NCI-H2081 (cell line): ENCODE results near the gene ZBTB16.

Experiments
- DNase-seq, 2 experiments: peaks; one replicate each; lab custom pipeline; 2025; lab: John Stamatoyannopoulos, UW

The ZBTB16 gene

GRCh38 chr11:114167771-114168448 lies 108.4 kb downstream of the ZBTB16 start:
- no peak for DNase-seq

GRCh38 chr11:114168691-114169090 lies 109.2 kb downstream of the ZBTB16 start:
- DNase-seq = peak; percentile 44 to 85

- no peak for DNase-seq
Observed at GRCh38 chr11:114169321-114169749, 109.8 kb downstream of the ZBTB16 start.

- no peak for DNase-seq
Observed at GRCh38 chr11:114169821-114170220, 110.3 kb downstream of the ZBTB16 start.

GRCh38 chr11:114170226-114170625 lies 110.7 kb downstream of the ZBTB16 start:
- DNase-seq = no peak

GRCh38 chr11:114171257-114172054 lies 111.9 kb downstream of the ZBTB16 start:
- DNase-seq = no peak

- DNase-seq = peak; percentile 21 to 59
Observed at GRCh38 chr11:114172055-114172861, 112.7 kb downstream of the ZBTB16 start.

DNA sequence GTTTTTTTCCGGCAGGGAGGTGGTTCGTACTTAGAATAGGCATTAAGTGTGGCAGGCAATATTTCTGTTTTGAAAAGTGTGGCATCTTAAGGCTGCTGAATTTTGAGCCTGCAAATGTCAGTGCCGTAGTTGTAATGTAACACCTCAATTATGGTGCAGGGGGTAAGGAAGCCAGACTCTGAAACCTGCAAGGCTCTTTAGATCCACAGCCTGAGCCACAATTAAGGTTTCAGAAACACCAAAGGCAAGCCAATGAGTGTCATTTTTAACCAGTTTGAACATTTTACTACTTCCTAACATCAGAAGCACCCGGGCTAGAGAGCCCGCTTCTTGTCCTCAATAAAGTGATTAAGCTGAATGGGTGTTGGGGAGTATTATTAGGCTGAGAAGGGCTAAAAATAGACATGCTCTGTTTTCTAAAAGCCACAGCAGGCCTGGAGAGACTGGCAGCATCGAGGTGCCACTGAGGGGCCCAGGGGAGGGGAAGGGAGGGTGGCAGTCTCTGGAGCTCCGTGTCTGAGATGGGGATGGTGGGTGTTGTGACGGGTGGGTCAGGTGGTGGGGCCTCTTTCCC lies 113.4 kb downstream of the ZBTB16 start:
- peak in 1 of 2 experiments; percentile 58 for DNase-seq

DNA sequence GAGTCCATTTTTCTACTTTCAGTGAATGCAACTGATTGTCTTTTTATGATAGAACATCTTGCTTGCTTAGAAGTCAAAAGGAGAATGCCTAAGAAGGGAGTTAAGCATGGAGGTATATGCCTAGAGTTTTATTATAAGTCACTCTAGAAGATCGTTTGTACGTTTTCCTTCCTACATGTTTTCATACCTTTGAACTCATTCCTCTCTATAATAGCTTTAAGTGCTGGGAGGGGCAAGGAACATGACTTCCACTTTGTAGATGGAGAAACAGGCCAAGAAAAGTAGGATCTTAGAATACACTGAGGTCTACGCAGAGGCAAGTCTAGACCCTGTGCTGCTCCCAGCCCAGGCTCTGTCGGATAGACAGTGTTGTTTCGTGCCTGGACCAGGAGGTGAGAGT lies 114.3 kb downstream of the ZBTB16 start:
- no peak for DNase-seq

GRCh38 chr11:114174712-114175495 lies 115.4 kb downstream of the ZBTB16 start:
- DNase-seq = no peak

- DNase-seq = no peak
Observed at GRCh38 chr11:114175706-114176105, 116.2 kb downstream of the ZBTB16 start.

GRCh38 chr11:114176321-114176720 lies 116.8 kb downstream of the ZBTB16 start:
- no peak for DNase-seq

DNA sequence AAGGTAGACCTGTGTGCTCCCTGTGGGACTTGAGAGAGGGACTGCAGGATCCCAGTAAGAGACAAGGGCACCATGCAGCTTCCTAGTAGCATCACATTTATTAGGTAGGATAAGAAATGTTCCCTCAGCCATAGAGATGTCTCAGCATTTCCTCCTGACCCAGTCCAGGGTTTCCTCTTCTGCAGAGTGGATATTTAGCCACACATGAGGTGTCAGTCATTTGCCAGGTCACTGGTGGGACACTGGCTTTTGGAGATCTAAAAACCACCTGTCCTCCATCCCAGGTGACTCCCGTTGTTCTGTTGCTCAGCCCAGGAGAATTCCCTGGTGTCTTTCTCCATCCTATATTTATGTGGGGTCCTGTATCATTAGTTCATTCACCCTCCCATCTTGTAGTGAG lies 119.1 kb downstream of the ZBTB16 start:
- no peak for DNase-seq

DNA sequence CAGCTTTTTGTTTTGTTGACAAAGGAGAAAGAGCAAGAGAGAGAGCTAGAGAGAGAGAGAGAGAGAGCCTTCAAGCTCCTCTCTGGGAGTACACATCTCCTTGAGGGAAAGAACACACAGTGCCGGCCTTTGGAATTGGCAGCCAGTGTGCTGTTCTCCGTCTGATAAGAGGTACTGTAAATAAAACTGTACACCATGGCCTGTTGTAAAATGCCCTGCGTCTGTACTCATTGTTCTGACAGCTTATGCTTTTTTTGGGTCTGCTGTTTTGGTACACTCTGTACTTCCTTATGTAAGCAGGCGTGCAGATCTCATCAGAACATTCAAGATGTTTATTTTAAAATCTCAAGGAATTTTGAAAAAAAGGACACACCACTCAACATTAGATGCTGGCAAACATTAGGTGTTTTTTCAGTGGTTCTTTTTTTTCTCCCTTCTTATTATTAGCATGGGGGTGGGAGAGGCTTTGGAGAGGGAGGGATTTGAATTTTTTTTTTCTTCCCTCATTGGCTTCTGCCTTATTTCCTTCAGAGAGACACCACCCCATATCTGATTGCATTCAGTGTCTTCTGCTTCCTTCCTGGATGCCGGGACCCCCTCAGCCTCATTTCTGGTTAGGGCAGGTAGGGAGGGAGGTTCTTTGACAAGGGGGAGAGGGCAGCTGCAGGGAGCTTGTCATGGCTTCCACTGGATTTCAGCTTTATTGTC lies 119.9 kb downstream of the ZBTB16 start:
- no peak for DNase-seq

DNA sequence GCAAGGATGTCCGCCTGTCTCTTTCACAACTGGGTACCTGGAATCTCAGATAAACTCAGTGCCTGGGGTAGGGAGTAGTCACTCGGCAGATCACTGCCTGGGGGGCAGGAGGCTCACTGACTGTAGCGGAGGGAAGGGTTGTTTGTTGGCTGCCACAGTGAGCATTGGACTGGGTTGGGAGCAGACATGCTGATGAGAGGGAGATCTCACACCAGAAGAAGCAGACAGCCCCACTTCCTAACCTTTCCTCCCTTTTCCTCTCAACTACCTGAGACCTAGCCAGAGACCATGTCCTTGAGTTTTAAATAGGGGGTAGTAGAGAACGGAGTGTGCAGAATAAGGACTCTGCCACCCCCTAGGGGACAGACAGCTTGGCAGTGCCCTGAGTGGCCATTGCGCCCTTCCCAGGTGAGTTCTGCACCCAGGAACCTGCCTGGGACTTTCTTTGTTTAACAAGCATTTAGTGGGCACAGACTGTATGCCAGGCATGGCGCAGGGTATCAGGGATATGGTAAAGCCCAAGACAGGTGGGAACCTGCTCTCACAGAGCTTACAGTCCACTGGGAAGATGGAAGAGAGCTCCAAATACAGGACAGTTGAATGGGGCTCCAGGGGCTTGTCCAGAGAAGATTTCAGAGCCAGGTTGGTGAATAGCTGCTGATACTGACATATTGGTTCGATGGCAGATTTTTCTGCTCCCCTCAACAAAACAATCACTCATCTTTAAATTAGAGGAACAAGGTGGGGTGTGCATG lies 121.0 kb downstream of the ZBTB16 start:
- peak in 1 of 2 experiments; percentile 40 for DNase-seq

DNA sequence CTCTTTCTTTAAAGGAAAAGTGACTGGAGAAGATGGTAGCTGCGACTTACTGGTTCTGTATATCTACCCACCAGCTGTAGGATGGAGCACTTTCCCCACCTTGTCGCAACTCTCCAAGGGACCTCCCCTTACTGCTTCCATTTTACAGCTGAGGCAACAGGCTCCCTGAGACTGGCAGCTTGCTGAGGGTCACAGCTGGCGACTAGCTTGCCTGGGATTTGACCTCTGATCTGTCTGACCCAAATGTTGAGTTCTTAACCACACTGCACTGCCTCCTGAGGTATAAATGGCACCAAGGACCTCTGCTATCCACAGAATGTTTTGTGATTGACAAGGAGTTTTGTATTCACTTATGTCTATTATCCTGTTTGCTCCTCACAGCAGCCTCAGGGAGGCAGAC lies 121.7 kb downstream of the ZBTB16 start:
- DNase-seq = no peak

GRCh38 chr11:114181752-114182151 lies 122.2 kb downstream of the ZBTB16 start:
- DNase-seq = no peak

DNA sequence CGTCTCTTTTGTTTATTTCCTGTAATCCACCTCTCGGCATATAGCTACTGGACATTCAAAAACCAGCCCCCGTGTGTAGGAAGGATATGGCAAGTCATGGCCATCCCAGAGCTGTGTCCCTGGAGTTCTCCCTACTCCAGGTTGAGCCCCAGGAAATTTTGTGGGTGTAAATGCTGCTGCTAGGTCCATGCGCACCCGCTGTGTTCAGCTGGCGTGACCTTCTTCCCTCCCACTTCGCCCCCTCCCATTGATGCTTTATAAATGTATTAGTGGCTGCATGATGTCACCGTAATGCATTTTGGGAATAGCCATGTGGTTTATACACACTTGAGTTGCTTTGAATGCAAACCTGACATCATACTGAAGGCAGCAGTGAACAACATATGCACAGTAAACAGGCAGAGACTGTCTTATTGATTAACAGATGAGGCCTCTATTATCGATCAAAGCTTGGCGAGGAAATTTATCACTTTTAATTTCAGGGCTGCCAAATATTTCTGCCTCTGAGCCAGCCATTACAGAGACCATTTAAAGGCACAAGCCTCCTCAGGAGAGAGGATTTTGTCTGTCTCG lies 123.0 kb downstream of the ZBTB16 start:
- DNase-seq = no peak

DNA sequence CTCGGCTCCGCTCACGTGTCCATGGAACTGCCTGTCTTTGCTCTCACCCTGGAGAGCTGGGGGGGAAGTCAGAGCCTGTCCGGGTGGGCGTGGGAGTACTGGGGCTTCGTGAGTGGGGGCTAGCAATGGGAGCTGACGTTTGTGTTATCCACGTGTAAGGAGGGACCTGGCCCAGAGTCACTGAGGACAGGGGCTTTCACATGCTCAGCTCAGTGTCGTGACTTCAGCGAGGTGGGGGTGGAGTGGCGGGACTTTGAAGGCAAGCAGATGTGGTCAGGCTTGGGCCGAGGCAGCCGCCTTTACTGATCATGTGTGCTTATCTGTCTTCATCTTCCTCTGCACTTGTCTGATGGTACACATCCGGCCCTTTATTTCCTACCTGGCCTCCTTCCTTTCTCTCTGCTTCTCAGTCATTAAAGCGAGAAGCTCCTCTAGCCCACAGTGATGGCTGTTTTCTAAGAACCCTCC lies 123.6 kb downstream of the ZBTB16 start:
- no peak for DNase-seq

DNA sequence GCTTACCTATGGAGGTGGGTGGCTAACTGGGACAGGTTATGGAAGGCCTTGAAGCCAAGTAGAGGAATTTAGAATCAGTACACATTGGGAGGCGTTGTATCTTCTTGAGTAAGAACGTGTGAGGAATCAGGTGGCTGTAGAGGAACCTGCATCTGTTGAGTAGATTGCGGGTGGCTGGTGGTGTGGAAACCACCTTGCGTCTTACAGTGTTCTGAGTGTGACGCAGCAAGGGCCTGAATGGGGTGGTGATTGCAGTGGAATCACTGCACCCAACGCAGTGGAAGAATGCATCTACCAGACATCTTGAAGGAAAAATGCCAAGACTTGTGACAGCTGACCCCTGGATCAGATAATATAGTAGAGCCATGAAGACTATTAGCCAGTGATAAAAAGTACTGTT lies 125.9 kb downstream of the ZBTB16 start:
- no peak for DNase-seq
